Occipital lobe (tissue), 2 donors: ENCODE results near the gene NELFCD. TPM values are rescaled to one million over a fixed set of nuclear protein-coding genes. Genes with fewer than 3 reads are reported as not detected.
"Not testable (repeated sequence)": the region's sequence is repeated elsewhere in the genome, so short reads cannot be mapped to it uniquely, and the experiment has no call there.

Experiments
- DNase-seq: peaks from one replicate; lab custom pipeline; 2025; lab: John Stamatoyannopoulos, UW
- total RNA-seq: library from RNA; depleted of rRNA; stranded (reverse); fragments of >200 nt; gene quantifications from one replicate; pipeline ENCODE4 v1.2.3, GENCODE V29; 2014

The NELFCD gene
- total RNA-seq, 1 donor from 2014 or later, result 45.7 TPM

DNA sequence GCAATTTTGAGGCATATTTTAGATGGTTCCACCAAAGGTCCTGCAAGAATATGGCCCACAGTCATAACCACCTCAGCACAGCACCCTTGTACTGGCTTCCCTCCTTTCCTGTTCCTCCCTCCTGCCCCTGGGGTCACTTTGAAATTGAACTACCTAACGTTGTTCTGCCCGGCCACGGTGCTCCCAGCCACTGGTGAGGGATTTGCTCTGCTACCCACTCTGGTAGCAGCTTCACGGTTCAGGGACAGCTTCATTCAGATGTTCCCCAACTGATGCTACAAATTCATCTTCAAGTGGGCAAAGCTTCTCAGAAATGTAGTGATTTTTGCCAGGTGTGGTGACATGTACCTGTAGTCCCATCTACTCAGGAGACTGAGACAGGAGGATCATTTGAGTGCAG lies 7.9 kb upstream of the NELFCD start:
- no peak for DNase-seq

DNA sequence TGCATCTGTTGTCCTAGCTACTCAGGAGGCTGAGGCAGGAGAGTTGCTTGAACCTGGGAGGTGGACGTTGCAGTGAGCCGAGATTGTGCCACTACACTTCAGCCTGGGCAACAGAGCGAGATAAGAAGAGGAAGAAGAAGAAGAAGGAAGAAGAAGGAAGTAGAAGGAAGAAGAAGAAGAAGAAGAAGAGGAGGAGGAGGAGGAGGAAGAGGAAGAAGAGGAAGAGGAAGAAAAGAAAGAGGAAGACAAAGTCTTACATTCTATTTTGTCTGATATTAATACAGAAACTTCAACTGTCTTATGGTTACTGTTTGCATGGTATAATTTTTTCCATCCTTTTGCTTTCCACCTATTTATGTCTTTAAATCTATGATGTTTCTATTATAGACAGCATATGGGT lies 7.2 kb upstream of the NELFCD start:
- no peak for DNase-seq

DNA sequence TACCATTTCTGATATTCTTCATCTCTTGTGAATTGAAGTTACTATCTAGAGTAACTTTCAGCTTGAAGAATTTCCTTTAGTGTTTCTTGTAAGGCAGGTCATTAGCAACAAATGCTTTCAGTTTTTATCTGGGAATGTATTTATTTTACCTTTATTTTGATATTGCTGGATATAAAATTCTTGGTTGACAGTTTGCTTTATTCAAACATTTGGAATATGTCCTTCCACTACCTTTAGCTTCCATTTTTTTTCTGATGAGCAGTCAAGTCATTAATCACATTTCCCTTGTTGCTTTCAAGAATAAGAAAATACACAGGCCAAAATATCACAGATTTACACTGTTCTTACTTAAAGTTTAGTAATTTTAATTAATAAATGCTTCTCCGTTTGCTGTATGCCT lies 5.7 kb upstream of the NELFCD start:
- no peak for DNase-seq

DNA sequence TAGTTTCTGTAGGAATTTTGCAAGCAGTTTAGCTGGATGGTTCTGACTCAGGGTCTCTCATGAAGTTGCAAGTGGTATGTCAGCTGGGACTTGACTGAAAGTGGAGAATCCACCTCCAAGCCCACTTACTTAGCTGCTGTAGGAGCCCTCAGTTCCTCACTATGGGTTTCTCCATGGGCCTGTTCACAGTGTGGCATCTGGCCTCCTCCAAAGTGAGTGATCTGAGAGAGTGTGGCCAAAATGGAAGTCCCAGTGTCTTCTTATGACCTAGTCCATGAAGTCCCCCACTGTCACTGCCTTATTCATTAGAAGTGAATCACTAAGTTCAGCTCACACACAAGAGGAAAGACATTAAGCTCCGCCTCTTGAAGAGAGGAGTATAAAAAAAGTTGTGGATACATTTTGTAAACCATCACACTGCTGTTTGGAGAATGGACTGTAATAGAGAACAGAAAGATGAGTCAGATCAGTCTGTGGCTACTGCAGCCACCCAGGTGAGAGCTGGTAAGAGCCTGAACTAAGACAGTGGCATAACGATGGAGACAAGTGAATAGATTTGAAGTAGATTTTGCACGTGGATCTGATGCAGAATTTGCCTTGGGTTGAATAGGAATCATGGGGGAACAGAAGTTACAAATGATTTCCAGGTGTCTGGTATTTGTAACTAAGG lies 4.9 kb upstream of the NELFCD start:
- DNase-seq, result no peak

DNA sequence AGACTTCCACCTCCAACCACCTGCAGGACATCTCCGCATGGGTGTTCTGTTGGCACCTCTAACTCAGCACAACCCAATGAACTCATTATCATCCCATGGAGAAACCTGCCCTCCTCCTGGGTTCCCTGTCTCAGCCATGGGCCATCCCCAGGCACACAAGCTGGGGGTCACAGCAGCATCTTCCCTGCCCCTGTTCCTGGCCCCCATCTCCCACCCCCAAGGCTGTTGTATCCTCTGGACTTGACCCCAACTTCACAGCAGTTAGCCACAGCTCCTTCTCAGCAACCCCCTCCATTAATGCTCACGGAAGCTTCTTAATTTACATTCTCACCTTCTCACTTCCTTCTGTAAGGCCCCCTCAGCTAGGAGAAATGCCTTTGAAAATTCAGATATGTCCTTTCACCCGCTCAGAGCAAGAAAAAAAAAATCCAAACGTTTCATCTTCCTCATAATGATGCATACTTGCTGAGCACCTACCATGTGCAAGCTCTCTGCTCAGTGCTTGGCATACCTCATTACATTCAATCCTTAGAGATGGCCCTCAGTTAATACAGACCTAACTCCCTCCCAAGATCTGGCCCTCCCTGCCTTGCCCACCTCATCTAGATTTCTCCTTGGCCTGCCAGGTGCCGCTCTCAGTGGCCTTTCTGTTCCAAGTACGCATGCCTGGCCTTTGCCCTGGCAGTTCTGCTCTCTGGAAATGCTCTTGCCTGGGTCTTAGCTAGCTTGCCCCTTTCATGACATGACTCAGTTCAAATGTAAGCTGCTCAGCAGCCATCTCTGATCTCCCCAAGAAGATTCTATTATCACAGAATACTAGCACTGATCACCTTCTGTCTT lies 2.5 kb upstream of the NELFCD start:
- DNase-seq, result no peak

DNA sequence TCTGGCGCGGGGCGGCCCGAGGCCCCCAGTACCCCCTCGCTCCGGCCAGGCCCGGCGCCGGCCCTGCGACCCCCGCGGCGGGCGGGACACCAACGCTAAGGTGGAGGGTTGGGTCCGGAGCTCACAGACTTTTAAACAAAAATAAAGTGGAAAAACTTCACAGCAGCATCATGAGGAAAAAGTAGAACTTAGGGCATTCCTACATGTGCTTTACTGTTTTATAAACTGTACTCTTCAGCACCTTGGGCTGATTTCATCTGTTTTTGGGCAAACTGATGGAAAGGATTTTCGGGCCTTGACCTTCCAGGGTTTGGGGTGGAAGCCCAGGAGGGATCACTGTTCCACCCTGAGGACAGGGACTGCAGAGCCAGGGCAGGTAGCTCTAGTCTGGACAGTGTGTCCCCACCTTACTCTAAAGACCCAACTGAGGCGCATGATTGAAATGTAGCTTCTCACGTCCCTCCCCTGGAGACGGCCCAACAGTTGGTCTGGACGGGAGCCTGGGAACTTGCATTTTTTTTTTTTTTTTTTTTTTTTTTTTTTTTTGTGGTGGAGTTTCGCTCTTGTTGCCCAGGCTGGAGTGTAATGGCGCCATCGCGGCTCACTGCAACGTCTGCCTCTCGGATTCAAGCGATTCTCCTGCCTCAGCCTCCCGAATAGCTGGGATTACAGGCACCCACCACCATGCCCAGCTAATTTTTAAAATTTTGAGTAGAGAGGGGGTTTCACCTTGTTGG lies 740 bp downstream of the NELFCD start:
- no peak for DNase-seq

DNA sequence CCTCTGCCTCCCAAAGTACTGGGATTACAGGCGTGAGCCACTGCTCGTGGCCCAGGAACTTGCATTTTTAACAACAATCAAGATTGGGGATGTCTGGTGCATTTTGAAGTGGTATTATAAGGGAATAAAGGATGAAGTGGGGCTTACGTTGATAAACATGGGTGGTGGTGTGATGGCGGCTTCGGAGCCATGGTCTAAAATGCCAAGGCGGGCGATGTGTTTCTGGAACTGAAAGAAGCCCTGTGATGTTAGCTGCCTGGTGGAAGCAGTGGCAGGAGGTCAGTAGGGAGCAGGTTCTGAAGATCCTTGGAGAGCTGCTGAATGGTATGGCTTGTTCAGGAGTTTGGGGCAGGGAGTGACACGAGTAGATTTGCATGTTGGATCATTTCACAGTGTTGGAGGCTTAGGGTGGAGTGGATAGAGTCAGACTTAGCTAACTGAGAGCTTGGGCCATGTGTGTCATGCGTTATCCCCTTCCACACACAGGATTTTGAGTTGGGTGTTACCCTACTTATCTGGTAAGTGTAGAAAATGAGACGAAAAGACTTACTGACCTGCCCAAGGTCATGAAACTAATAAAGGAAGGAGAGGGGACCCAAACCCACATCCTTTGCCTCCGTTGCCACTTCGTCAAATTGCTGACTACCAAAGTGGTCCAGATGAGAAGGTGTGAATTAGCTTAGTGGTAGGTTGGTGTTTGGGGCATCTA lies 1.5 kb downstream of the NELFCD start:
- DNase-seq, result no peak

DNA sequence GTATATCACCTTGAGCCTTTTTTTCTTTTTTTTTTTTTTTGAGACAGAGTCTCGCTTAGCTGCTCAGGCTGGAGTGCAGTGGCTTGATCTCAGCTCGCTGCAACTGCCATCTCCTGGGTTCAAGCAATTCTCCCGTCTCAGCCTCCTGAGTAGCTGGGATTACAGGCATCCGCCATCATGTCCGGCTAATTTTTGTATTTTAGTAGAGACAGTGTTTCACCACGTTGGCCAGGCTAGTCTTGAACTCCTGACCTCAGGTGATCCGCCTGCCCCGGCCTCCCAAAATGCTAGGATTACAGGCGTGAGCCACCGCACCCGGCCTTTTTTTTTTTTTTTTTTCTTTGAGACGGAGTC lies 2.0 kb downstream of the NELFCD start:
- not testable (repeated sequence) for DNase-seq

DNA sequence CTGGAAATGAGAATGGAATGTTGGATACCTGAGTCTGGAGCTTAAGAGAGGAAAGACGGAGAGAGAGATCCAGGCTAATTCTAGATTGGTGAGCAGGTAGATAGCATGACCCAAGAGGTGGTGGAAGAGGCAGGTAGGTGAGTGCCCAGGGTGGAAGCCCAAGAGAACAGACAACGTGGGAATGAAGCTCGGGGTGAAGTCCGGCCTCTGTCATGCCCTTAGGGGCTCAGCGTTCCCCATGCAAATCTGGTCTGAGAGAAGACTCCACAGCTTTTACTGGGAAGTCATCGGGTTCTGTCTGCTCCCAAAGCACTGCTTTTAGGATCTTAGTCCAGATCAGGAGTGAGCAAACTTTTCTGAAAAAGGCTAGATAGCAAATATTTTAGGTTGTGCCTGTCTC lies 3.6 kb downstream of the NELFCD start:
- no peak for DNase-seq

DNA sequence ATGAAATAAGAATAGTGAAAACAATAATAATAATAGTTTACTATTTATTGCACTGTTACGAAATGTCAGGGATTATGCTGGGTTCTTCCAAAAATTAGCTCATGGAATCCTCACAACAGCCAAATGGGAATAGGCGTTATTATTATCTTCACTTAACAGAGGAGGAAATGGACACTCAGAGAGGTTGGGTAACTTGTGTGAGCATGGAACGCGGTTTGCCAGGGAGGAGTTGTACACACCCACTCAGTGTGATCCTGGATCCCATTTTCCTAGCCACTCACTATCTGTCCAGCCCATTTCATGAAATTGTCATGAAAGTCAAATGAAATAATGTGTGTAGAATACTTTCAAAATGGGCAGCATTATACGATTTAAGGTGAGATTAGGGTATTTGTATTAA lies 4.6 kb downstream of the NELFCD start:
- DNase-seq, result no peak

DNA sequence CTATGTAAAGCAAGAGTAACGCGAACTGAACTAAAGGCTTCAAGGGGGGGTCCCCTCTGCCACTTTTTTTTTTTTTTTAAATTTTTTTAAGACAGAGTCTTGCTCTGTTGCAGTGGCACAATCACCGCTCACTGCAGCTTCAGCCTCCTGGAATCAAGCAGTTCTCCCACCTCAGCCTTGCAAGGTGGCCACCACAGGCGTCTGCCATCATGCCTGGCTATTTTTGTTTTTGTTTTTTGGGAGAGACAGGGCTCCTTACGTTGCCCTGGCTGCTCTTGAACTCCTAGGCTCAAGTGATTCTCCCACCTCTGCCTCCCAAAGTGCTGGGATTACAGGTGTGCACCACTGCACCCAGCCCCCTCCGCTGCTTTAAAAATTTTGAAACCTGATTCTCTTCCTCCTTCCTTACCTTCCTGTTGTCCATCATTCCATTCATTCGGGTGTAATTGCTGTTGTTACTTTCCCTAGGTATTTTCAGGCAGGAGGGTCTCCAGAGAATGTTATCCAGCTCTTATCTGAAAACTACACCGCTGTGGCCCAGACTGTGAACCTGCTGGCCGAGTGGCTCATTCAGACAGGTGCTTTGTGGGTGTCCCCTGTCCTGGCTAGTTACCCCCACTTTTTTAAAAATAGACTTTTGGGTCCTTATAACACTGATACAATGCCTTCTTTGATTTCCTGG lies 5.4 kb downstream of the NELFCD start:
- DNase-seq, result no peak

DNA sequence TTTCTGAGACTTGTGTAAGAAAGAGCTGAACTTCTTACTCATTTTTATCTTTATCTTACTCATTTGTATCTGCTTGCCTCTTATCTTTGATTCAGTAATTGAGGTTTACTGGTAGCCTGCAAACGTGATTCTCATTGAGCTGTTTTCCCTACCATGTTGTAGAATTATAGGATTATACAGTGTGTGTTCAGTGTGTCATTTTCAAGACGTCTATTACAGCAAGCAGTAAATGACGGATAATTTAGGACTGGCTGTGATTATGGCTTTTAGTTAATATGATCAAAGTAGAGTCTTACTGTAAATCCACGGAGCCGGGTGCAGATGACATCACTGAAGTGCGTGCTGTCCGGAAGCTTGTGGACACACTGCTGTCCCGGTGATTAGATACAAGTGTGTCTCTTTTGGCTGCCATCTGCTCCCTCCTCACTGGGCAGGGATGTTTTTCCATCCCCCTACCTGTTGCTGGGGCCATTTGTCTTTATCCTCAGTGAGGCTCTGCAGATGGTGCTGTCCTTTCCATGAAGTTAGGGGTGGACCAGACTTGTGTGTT lies 6.0 kb downstream of the NELFCD start:
- no peak for DNase-seq

DNA sequence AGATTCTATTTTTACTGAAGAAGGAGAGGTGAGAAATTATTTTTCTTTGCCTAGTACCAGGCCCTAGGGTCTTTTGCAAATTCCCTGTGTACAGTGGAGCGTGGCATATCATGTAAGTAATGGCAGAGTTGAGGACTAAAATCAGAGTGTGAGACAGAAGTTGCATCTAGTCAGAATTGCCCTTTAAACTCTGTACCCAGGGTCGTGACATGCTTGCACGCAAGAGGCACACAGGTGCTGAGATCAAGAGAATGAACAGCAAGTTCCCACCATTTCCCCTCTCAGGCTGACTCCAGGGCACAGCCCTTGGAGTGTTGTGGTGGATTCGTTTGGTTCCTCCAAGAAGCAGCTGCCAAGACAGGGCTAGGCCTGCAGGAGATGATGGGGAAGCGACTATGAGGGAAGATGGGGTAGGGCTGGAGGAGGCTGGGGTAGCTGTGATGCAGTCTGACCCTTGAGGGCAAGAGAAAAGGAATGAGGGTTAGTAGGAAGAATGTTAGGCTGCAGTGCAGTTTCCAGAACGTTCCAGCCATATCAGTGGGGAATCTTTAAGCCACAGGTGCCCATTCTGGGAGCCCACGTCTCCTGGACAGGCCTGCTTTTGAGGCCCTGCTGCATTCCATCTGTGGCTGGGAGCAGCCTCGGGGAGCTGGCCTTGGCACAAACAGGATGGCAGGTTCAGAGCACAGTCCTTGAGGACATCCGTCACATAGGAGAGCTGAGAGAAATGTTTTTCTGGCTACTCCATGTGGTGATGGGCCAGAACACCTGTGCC lies 6.9 kb downstream of the NELFCD start:
- no peak for DNase-seq

DNA sequence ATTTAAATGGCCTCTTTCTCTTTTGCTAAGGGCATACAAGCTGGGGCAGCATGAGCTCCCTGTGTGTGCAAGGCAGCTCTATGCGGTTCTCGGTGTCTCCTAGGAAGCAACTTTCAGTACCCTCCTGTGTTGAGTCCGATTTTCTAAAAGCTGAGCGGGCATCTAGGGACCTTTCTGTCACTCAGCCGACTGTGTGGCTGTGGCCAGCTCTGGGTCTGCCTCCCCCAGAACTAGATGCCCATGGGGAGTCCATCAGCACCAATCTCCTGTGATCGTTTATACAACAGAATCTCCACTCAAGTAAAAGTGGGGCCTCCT lies 7.5 kb downstream of the NELFCD start:
- no peak for DNase-seq

DNA sequence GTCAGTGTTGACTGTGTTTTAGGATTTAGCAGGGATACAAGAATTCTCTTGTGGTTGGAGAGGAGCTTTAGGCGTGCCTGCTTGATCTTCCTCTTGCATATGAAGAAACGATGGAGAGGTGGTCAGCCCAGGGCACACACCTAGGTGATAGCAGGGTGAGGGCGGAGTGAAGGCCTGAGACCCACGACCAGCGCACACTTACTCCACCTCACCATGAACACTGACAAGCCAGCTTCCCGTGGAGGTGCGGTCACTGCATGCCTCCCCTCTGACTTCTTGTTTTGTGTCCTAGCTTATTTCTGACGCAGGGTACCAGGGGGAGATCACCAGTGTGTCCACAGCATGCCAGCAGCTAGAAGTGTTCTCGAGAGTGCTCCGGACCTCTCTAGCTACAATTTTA lies 8.1 kb downstream of the NELFCD start:
- DNase-seq, result no peak

DNA sequence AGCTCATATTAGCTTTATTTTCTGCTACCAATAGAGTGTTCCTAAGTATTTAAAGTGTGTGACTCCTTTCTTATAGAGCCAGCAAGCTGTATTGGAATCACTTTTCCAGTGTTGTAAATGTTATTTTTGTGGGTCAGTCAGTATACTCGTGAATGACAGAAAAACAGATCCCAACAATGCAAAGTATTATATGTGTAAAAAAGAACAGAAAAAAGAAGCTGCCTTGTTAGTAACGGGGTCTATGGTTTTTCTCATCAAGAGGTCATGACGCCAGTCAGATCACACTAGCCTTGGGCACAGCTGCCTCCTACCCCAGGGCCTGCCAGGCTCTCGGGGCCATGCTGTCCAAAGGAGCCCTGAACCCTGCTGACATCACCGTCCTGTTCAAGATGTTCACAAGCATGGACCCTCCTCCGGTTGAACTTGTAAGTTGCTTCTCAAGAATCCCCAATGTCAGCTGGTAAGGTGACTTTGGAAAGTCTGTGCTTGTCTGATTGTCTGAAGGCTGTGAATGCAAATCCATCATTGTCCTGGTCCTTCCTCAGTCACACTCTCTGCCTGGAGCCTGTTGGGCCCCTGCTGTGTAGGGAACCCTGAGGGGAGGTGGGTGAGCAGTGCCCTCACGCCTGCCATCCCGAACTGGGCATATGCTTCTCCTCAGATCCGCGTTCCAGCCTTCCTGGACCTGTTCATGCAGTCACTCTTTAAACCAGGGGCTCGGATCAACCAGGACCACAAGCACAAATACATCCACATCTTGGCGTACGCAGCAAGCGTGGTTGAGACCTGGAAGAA lies 9.8 kb downstream of the NELFCD start:
- no peak for DNase-seq

DNA sequence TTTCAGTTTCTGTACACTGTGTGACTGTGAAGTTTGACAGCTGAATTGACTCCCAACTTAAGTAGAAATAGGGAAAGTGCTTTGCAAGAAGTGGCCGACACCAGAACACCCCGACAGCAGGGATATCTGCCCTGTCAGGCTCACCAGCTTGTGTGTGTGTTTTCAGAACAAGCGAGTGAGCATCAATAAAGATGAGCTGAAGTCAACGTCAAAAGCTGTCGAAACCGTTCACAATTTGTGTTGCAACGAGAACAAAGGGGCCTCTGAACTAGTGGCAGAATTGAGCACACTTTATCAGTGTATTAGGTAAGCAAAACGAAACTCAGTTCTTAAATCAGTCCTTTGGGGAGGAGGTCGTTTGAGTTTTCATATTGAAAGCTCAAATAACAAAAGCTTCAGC lies 10.7 kb downstream of the NELFCD start:
- no peak for DNase-seq

DNA sequence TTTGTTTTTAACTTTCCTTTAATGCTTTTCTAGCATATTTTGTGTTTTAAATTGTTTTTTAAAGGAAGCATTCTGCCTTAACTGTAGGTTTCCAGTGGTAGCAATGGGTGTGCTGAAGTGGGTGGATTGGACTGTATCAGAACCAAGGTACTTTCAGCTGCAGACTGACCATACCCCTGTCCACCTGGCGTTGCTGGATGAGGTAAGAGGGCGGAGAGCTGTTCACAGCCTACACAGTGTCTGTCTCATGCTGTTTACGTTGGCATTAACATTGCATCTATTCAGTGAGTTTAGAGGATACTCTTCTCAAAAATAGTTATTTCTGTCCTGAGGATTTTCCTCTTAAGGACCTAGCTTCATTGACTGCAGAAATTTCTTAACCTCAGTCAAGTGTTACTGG lies 11.9 kb downstream of the NELFCD start:
- DNase-seq, result no peak
